Adrenal gland (tissue), 5 donors: ENCODE results near the gene C1QTNF12.

ENCODE experiments used
- POLR2A ChIP-seq, 2 donors: fragments of 450-650 bp; IDR thresholded peaks; one replicate each; pipeline ENCODE4 v1.6.1; 2017; ENCODE audit warnings: antibody characterized with exemption in 2 of 2, mild to moderate bottlenecking in 2 of 2, moderate library complexity in 1 of 2
- TF ChIP-seq, protein P1 (sequence below), 6 experiments: fragments of 450-650 bp in 4 of 6; fragments of 200-600 bp in 2 of 6; sonication (generic) in 1 of 6; IDR thresholded peaks; 1 replicate in 5 of 6; 2 replicates in 1 of 6; pipeline versions ENCODE4 v1.5.1 to v1.8.0; 2016 to 2021; ENCODE audit warnings: antibody characterized with exemption in 6 of 6, mild to moderate bottlenecking in 2 of 6, moderate library complexity in 1 of 6
- donor health status: DM: no; HTN: no; CAD: no.

GRCh38 chr1:1284221-1285101 is 37.9 kb upstream of the C1QTNF12 start:
- TF ChIP-seq, protein P1, sequence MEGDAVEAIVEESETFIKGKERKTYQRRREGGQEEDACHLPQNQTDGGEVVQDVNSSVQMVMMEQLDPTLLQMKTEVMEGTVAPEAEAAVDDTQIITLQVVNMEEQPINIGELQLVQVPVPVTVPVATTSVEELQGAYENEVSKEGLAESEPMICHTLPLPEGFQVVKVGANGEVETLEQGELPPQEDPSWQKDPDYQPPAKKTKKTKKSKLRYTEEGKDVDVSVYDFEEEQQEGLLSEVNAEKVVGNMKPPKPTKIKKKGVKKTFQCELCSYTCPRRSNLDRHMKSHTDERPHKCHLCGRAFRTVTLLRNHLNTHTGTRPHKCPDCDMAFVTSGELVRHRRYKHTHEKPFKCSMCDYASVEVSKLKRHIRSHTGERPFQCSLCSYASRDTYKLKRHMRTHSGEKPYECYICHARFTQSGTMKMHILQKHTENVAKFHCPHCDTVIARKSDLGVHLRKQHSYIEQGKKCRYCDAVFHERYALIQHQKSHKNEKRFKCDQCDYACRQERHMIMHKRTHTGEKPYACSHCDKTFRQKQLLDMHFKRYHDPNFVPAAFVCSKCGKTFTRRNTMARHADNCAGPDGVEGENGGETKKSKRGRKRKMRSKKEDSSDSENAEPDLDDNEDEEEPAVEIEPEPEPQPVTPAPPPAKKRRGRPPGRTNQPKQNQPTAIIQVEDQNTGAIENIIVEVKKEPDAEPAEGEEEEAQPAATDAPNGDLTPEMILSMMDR (IDR thresholded peaks at IDR 0.05), result no peak
- TF ChIP-seq POLR2A (IDR thresholded peaks at IDR 0.05), result no peak
